Osteoblast (primary cell): ENCODE results near the gene SRSF11. TPM values are rescaled to one million over a fixed set of nuclear protein-coding genes. Genes with fewer than 3 reads are reported as not detected.

ENCODE experiments used
- DNase-seq: peaks from one replicate; pipeline ENCODE4 v3.0.0; 2011; ENCODE audit warnings: low spot score, mixed read lengths; ENCODE audit not compliant: insufficient read length; ENCODE audit errors: missing footprints
- H2AFZ ChIP-seq: 2 replicates; pipeline ENCODE4 v1.6.0; 2011; ENCODE audit warnings: mild to moderate bottlenecking, low read length
- H3K27ac ChIP-seq: 2 replicates; pipeline ENCODE4 v1.5.1; 2011; ENCODE audit warnings: mild to moderate bottlenecking, low read depth, low read length, moderate library complexity
- H3K27me3 ChIP-seq: 2 replicates; pipeline ENCODE4 v1.6.0; 2012; ENCODE audit warnings: mild to moderate bottlenecking, control low read depth, inconsistent platforms, low read length, moderate library complexity; ENCODE audit not compliant: insufficient read depth
- H3K36me3 ChIP-seq: 2 replicates; pipeline ENCODE4 v1.5.1; 2011; ENCODE audit warnings: mild to moderate bottlenecking, low read length, control low read depth, moderate library complexity; ENCODE audit not compliant: insufficient read depth
- H3K4me1 ChIP-seq: 2 replicates; pipeline ENCODE4 v1.5.1; 2011; ENCODE audit warnings: mild to moderate bottlenecking, low read length, control low read depth, moderate library complexity; ENCODE audit not compliant: insufficient read depth
- H3K4me2 ChIP-seq: 2 replicates; pipeline ENCODE4 v1.6.0; 2011; ENCODE audit warnings: mild to moderate bottlenecking, low read length; ENCODE audit not compliant: insufficient read depth
- H3K4me3 ChIP-seq: fragments of 200-600 bp; sonication (generic); 3 replicates; pipeline ENCODE4 v1.5.1; 2012; ENCODE audit warnings: mild to moderate bottlenecking, low read length, inconsistent platforms; ENCODE audit not compliant: insufficient read depth
- H3K79me2 ChIP-seq: 2 replicates; pipeline ENCODE4 v1.6.0; 2012; ENCODE audit warnings: mild to moderate bottlenecking, low read length, control low read depth, inconsistent platforms; ENCODE audit not compliant: insufficient read depth
- H3K9me3 ChIP-seq: 2 replicates; pipeline ENCODE4 v1.5.1; 2011; ENCODE audit warnings: low read depth, low read length, control low read depth
- H4K20me1 ChIP-seq: 2 replicates; pipeline ENCODE4 v1.6.0; 2012; ENCODE audit warnings: mild to moderate bottlenecking, low read length, control low read depth; ENCODE audit not compliant: insufficient read depth
- CTCF ChIP-seq: IDR thresholded peaks from 2 replicates; pipeline ENCODE4 v1.5.1; 2011; ENCODE audit warnings: mild to moderate bottlenecking, low read depth, low read length, moderate library complexity; ENCODE audit errors: extremely low read depth
- total RNA-seq: library from RNA; depleted of rRNA; stranded (reverse); fragments of >200 nt; gene quantifications from 2 replicates; pipeline ENCODE4 v1.2.3, GENCODE V29; 2012

Gene SRSF11
- total RNA-seq, 1 donor = 160 TPM

- no peak for TF ChIP-seq CTCF
- Histone ChIP-seq H3K4me2 (no peak overlapping the region), H2AFZ (no peak overlapping the region), H3K9me3 (no peaks in the 10 kb centered on the region), H4K20me1 (peaks cover 50% of the 10 kb centered on the region), H3K27me3 (no peaks in the 10 kb centered on the region), H3K4me1 (peaks cover 39% of the 10 kb centered on the region), H3K4me3 (no peak overlapping the region), H3K27ac (no peak overlapping the region), H3K36me3 (peaks cover 70% of the 10 kb centered on the region), H3K79me2 (peaks cover 97% of the 10 kb centered on the region)
- no peak for DNase-seq
Measured at GRCh38 chr1:70227439-70227838, 6.3 kb downstream of the SRSF11 start.

DNA sequence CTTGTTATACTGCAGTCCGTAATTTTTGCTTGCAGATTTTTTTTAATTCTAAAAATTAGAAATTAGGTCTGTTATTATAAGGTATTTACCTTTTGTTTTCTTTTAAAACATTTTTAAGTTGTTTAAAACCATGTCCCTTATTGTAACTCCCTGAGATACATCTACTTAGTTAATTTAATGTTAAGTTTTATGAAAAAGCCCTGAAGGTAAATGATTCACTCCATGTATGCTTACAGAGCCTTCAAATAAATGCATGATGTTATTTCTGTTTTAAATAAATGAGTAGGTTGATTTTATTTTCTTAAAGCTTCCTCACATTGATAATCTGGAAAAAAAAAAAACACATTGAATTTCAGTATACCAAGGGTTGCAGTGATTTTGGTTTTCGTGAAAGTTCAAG is 7.5 kb downstream of the SRSF11 start:
- Histone ChIP-seq H3K9me3 (no peaks in the 10 kb centered on the region), H3K27ac (no peak overlapping the region), H3K79me2 (peaks cover 95% of the 10 kb centered on the region), H3K36me3 (peaks cover 78% of the 10 kb centered on the region), H3K4me1 (peaks cover 26% of the 10 kb centered on the region), H3K27me3 (no peaks in the 10 kb centered on the region), H4K20me1 (peaks cover 39% of the 10 kb centered on the region), H2AFZ (no peak overlapping the region), H3K4me3 (no peak overlapping the region), H3K4me2 (no peak overlapping the region)
- no peak for TF ChIP-seq CTCF
- DNase-seq = no peak

GRCh38 chr1:70231475-70231874 is 10.3 kb downstream of the SRSF11 start:
- Histone ChIP-seq H3K36me3 (peaks cover 82% of the 10 kb centered on the region), H4K20me1 (peaks cover 21% of the 10 kb centered on the region), H3K4me2 (no peak overlapping the region), H3K4me3 (no peak overlapping the region), H3K79me2 (peaks cover 75% of the 10 kb centered on the region), H3K27me3 (no peaks in the 10 kb centered on the region), H2AFZ (no peak overlapping the region), H3K4me1 (peaks cover 8% of the 10 kb centered on the region), H3K9me3 (no peaks in the 10 kb centered on the region), H3K27ac (no peak overlapping the region)
- TF ChIP-seq CTCF = no peak
- DNase-seq = no peak

- Histone ChIP-seq H3K27ac (no peak overlapping the region), H2AFZ (no peak overlapping the region), H3K79me2 (peaks cover 53% of the 10 kb centered on the region), H3K4me1 (no peaks in the 10 kb centered on the region), H3K36me3 (peaks cover 96% of the 10 kb centered on the region), H4K20me1 (peaks cover 2% of the 10 kb centered on the region), H3K27me3 (no peaks in the 10 kb centered on the region), H3K9me3 (no peaks in the 10 kb centered on the region), H3K4me2 (no peak overlapping the region), H3K4me3 (no peak overlapping the region)
- no peak for TF ChIP-seq CTCF
- DNase-seq = no peak
Measured at GRCh38 chr1:70234733-70235132, 13.6 kb downstream of the SRSF11 start.
